Stomach (tissue), 9 donors: Measurements from ENCODE around the gene ZNF134. TPM values are rescaled to one million over a fixed set of nuclear protein-coding genes. Genes with fewer than 3 reads are reported as not detected.

Experiments
- DNase-seq, 2 donors: peaks; one replicate each; pipeline versions ENCODE4 v3.0.0 to v3.0.0-alpha.2; 2013 to 2019
- H3K27ac ChIP-seq, 5 donors: fragments of 200-600 bp in 4 of 5; sonication (generic) in 4 of 5; one replicate each; pipeline ENCODE4 v1.5.1; 2013 to 2019; ENCODE audit warnings: mild to moderate bottlenecking in 1 of 5, moderate library complexity in 1 of 5
- H3K27me3 ChIP-seq, 3 donors: fragments of 200-600 bp; sonication (generic); one replicate each; pipeline ENCODE4 v1.5.1; 2017 to 2019; ENCODE audit warnings: mixed run types in 1 of 3
- H3K36me3 ChIP-seq, 4 donors: fragments of 200-600 bp; sonication (generic); 1 replicate in 3 of 4; 2 replicates in 1 of 4; pipeline ENCODE4 v1.5.1; 2016 to 2019
- H3K4me1 ChIP-seq, 4 donors: fragments of 200-600 bp; sonication (generic); one replicate each; pipeline ENCODE4 v1.5.1; 2016 to 2019
- H3K4me3 ChIP-seq, 4 donors: fragments of 200-600 bp; sonication (generic) in 3 of 4; one replicate each; pipeline ENCODE4 v1.5.1; 2016 to 2019; ENCODE audit warnings: mild to moderate bottlenecking in 1 of 4
- H3K9me3 ChIP-seq, 4 donors: fragments of 200-600 bp; sonication (generic); one replicate each; pipeline ENCODE4 v1.5.1; 2016 to 2019
- CTCF ChIP-seq, 7 experiments: fragments of 450-650 bp in 4 of 7; fragments of 200-600 bp in 3 of 7; sonication (generic) in 3 of 7; IDR thresholded peaks; one replicate each; pipeline ENCODE4 v1.5.1; 2016 to 2019; ENCODE audit warnings: antibody characterized with exemption in 7 of 7, control low read depth in 2 of 7, mild to moderate bottlenecking in 1 of 7
- EP300 ChIP-seq: sonication (generic); formaldehyde crosslinking; IDR thresholded peaks from one replicate; pipeline ENCODE4 v1.6.1; 2017; ENCODE audit warnings: antibody characterized with exemption
- POLR2A ChIP-seq, 4 donors: fragments of 450-650 bp; IDR thresholded peaks; one replicate each; pipeline ENCODE4 v1.6.1; 2016; ENCODE audit warnings: antibody characterized with exemption in 4 of 4, control low read depth in 2 of 4, mild to moderate bottlenecking in 1 of 4, moderate library complexity in 1 of 4
- POLR2AphosphoS5 ChIP-seq, 3 donors: sonication (generic); formaldehyde crosslinking; IDR thresholded peaks; one replicate each; pipeline ENCODE4 v1.6.1; 2016; ENCODE audit warnings: antibody characterized with exemption in 3 of 3
- WGBS, 5 donors: extraction: QIAGEN DNeasy Blood & Tissue Kit in 3 of 5; methylation state at CpG; one replicate each; pipeline versions ENCODE4 v1.1.5 to v1.1.7; 2013 to 2018; 5-methylcytosine and 5-hydroxymethylcytosine counted together
- intact Hi-C: fragments of 100-400 bp; cut with DNase I; formaldehyde crosslinking; loops from one replicate; pipeline ENCODE4 v1.15.1; 2023; ENCODE audit warnings: low total_unique reads
- polyA plus RNA-seq, 3 donors: library from polyadenylated mRNA; stranded (reverse); fragments of 200-250 nt; gene quantifications; one replicate each; pipeline ENCODE4 v1.2.3, GENCODE V29; 2013
- total RNA-seq, 5 donors: library from RNA; depleted of rRNA; stranded (reverse); fragments of >200 nt; gene quantifications; one replicate each; pipeline versions ENCODE4 v1.1.0 to v1.2.3, GENCODE V29; 2014 to 2016
- donor health status: healthy with polysubstance abuse.
- donor health status: Bipolar disorder and iron deficiency.
- donor health status: healthy.

The ZNF134 gene
- total and polyA plus RNA-seq, 8 donors, result 3.8 to 21.7 (median 8.9) TPM

GRCh38 chr19:57606931-57607330, 7.1 kb upstream of the ZNF134 start:
- intact Hi-C loops, result no loop called here
- H3K4me1 ChIP-seq, result no peaks in the 10 kb centered on the region
- peaks cover 27 to 73% (median 54%) of the 10 kb centered on the region in 4 donors for H3K36me3 ChIP-seq
- 95 to 98% (median 97%) methylated on average over 5 of the region's 5 CpGs for WGBS, 5 donors
- no peak for DNase-seq
- H3K27me3 ChIP-seq, result no peaks in the 10 kb centered on the region
- H3K4me3 ChIP-seq, result no peak overlapping the region
- TF ChIP-seq POLR2A (IDR thresholded peaks at IDR 0.05), result no peak
- no peak for TF ChIP-seq EP300
- TF ChIP-seq POLR2AphosphoS5 (IDR thresholded peaks at IDR 0.05), result no peak
- no peak for TF ChIP-seq CTCF (IDR thresholded peaks at IDR 0.05)
- peaks cover 23 to 97% (median 83%) of the 10 kb centered on the region in 4 donors for H3K9me3 ChIP-seq
- no peak overlapping the region for H3K27ac ChIP-seq

- peaks cover 12 to 44% (median 28%) of the 10 kb centered on the region in 4 donors for H3K36me3 ChIP-seq
- H3K4me3 ChIP-seq, result no peak overlapping the region
- peaks cover 24 to 73% (median 61%) of the 10 kb centered on the region in 4 donors for H3K9me3 ChIP-seq
- DNase-seq, result no peak
- intact Hi-C loops, result no loop called here
- peaks cover 4 to 20% (median 11%) of the 10 kb centered on the region in 4 donors for H3K4me1 ChIP-seq
- no peaks in the 10 kb centered on the region for H3K27me3 ChIP-seq
- 81 to 89% (median 86%) methylated on average over 4 of the region's 4 CpGs for WGBS, 5 donors
- no peak for TF ChIP-seq POLR2AphosphoS5 (IDR thresholded peaks at IDR 0.05)
- TF ChIP-seq POLR2A (IDR thresholded peaks at IDR 0.05), result no peak
- TF ChIP-seq EP300, result no peak
- no peak for TF ChIP-seq CTCF (IDR thresholded peaks at IDR 0.05)
- no peak overlapping the region for H3K27ac ChIP-seq
Measured at GRCh38 chr19:57611113-57611512, 2.9 kb upstream of the ZNF134 start.

- H3K27me3 ChIP-seq, result no peaks in the 10 kb centered on the region
- peaks cover 57 to 77% (median 68%) of the 10 kb centered on the region in 4 donors for H3K9me3 ChIP-seq
- 80 to 100% (median 97%) methylated on average over 3 of the region's 3 CpGs for WGBS, 5 donors
- peak overlapping the region in 3 of 4 donors; percentile 95 to 100 (median 98) for H3K4me3 ChIP-seq
- no peak for DNase-seq
- intact Hi-C loops, result no loop called here
- TF ChIP-seq CTCF (IDR thresholded peaks at IDR 0.05), result no peak
- no peak for TF ChIP-seq POLR2AphosphoS5 (IDR thresholded peaks at IDR 0.05)
- no peak for TF ChIP-seq POLR2A (IDR thresholded peaks at IDR 0.05)
- TF ChIP-seq EP300, result no peak
- peaks cover 4 to 20% (median 11%) of the 10 kb centered on the region in 4 donors for H3K4me1 ChIP-seq
- peaks cover 46 to 55% (median 50%) of the 10 kb centered on the region in 4 donors for H3K36me3 ChIP-seq
- no peak overlapping the region for H3K27ac ChIP-seq
Measured at GRCh38 chr19:57615346-57615745, 1.3 kb downstream of the ZNF134 start.

GRCh38 chr19:57620673-57621348, 6.8 kb downstream of the ZNF134 start:
- Histone ChIP-seq H3K27me3 (no peaks in the 10 kb centered on the region), H3K4me1 (peaks cover 0 to under 1% (median 0%) of the 10 kb centered on the region in 4 donors), H3K27ac (no peak overlapping the region), H3K9me3 (peaks cover 89 to 100% (median 99%) of the 10 kb centered on the region in 4 donors), H3K4me3 (no peak overlapping the region), H3K36me3 (peaks cover 75 to 96% (median 92%) of the 10 kb centered on the region in 4 donors)
- DNase-seq, result no peak
- intact Hi-C loops, result no loop called here
- 96 to 98% (median 98%) methylated on average over 10 of the region's 10 CpGs for WGBS, 5 donors
- TF ChIP-seq EP300 (no peak), CTCF (IDR thresholded peaks at IDR 0.05) (no peak), POLR2AphosphoS5 (IDR thresholded peaks at IDR 0.05) (no peak), POLR2A (IDR thresholded peaks at IDR 0.05) (no peak)
